OCI-LY1 (cell line): Measurements from ENCODE around the gene WLS.

Experiments used
- H2AFZ ChIP-seq: fragments of 200-600 bp; sonication (generic), shearing (Covaris generic); 2 replicates; pipeline ENCODE4 v1.6.0; 2014; ENCODE audit warnings: antibody characterized with exemption, mild to moderate bottlenecking, low read length
- H3F3A ChIP-seq: fragments of 200-600 bp; sonication (generic), shearing (Covaris generic); 2 replicates; pipeline ENCODE4 v1.6.0; 2014; ENCODE audit warnings: mild to moderate bottlenecking, antibody characterized with exemption, low read length, moderate library complexity; ENCODE audit not compliant: insufficient read depth
- H3K27ac ChIP-seq: fragments of 200-600 bp; sonication (generic); 2 replicates; pipeline ENCODE4 v1.5.1; 2014; ENCODE audit warnings: low read length, mixed run types, mild to moderate bottlenecking, low read depth; ENCODE audit not compliant: poor library complexity, severe bottlenecking
- H3K27me3 ChIP-seq: fragments of 200-600 bp; sonication (generic); 2 replicates; pipeline ENCODE4 v1.6.0; 2014; ENCODE audit warnings: antibody characterized with exemption, mild to moderate bottlenecking, low read length, moderate library complexity; ENCODE audit not compliant: insufficient read depth
- H3K36me3 ChIP-seq: fragments of 200-600 bp; sonication (generic); 2 replicates; pipeline ENCODE4 v1.6.1; 2014; ENCODE audit warnings: mild to moderate bottlenecking, antibody characterized with exemption, low read length, moderate library complexity, mixed read lengths; ENCODE audit not compliant: insufficient read depth
- H3K4me1 ChIP-seq: fragments of 200-600 bp; sonication (generic); 2 replicates; pipeline ENCODE4 v1.5.1; 2014; ENCODE audit warnings: mild to moderate bottlenecking, low read length, moderate library complexity; ENCODE audit not compliant: insufficient read depth, severe bottlenecking
- H3K4me2 ChIP-seq: fragments of 200-600 bp; sonication (generic), shearing (Covaris generic); 2 replicates; pipeline ENCODE4 v1.6.1; 2014; ENCODE audit warnings: low read length
- H3K4me3 ChIP-seq: fragments of 200-600 bp; sonication (generic); 2 replicates; pipeline ENCODE4 v1.5.1; 2014; ENCODE audit warnings: low read length, low read depth, mild to moderate bottlenecking, mixed read lengths; ENCODE audit not compliant: poor library complexity, severe bottlenecking
- H3K79me2 ChIP-seq: fragments of 200-600 bp; shearing (Covaris generic); 2 replicates; pipeline ENCODE4 v1.6.1; 2016; ENCODE audit warnings: mixed run types, low read length, mixed read lengths; ENCODE audit not compliant: insufficient read depth
- H3K9ac ChIP-seq: fragments of 200-600 bp; sonication (generic), shearing (Covaris generic); 2 replicates; pipeline ENCODE4 v1.6.1; 2014; ENCODE audit warnings: mild to moderate bottlenecking, low read length, mixed read lengths
- H3K9me2 ChIP-seq: fragments of 200-600 bp; sonication (generic), shearing (Covaris generic); 2 replicates; pipeline ENCODE4 v1.6.1; 2014; ENCODE audit warnings: low read depth, mild to moderate bottlenecking, low read length, mixed read lengths
- H3K9me3 ChIP-seq: fragments of 200-600 bp; shearing (Covaris generic); 2 replicates; pipeline ENCODE4 v1.6.1; 2014; ENCODE audit warnings: low read length, mixed read lengths
- H4K20me1 ChIP-seq: fragments of 200-600 bp; sonication (generic), shearing (Covaris generic); 2 replicates; pipeline ENCODE4 v1.6.0; 2016; ENCODE audit warnings: mild to moderate bottlenecking, low read length; ENCODE audit not compliant: insufficient read depth
- EZH2 ChIP-seq: fragments of 200-600 bp; sonication (generic), shearing (Covaris generic); IDR thresholded peaks from 2 replicates; pipeline ENCODE4 v1.8.0; 2017; ENCODE audit warnings: borderline replicate concordance, mixed run types, mild to moderate bottlenecking, antibody characterized with exemption, low read length, moderate library complexity, mixed read lengths
- TF ChIP-seq, protein P1 (sequence below): fragments of 200-600 bp; sonication (generic), shearing (Covaris generic); IDR thresholded peaks from 2 replicates; pipeline ENCODE4 v1.5.1; 2017; ENCODE audit warnings: mild to moderate bottlenecking, antibody characterized with exemption, low read length, moderate library complexity, mixed read lengths

WLS gene

DNA sequence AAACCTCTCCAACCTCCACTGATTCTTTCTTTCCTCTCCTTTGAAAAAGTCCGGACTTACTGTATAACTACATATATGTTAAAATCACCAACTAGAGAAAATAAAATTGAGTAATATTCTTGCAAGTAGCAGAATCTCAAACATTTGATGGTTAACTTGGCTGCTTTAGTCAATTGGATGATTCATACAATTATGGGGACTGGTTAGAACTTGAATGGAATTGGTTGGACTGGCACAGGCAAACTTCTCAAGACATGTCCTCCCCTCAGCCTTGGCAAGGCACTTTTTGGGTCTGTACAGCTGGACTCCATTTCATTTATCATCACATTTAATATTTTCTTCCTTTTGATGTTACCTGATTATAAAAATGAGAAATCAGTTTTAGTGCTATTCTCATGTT lies 6.5 kb downstream of the WLS start:
- TF ChIP-seq EZH2: no peak
- TF ChIP-seq, protein P1, sequence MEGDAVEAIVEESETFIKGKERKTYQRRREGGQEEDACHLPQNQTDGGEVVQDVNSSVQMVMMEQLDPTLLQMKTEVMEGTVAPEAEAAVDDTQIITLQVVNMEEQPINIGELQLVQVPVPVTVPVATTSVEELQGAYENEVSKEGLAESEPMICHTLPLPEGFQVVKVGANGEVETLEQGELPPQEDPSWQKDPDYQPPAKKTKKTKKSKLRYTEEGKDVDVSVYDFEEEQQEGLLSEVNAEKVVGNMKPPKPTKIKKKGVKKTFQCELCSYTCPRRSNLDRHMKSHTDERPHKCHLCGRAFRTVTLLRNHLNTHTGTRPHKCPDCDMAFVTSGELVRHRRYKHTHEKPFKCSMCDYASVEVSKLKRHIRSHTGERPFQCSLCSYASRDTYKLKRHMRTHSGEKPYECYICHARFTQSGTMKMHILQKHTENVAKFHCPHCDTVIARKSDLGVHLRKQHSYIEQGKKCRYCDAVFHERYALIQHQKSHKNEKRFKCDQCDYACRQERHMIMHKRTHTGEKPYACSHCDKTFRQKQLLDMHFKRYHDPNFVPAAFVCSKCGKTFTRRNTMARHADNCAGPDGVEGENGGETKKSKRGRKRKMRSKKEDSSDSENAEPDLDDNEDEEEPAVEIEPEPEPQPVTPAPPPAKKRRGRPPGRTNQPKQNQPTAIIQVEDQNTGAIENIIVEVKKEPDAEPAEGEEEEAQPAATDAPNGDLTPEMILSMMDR: no peak
- Histone ChIP-seq H3K4me1 (no peaks in the 10 kb centered on the region), H3K9me2 (no peaks in the 10 kb centered on the region), H3K4me2 (no peak overlapping the region), H2AFZ (no peak overlapping the region), H3K79me2 (no peaks in the 10 kb centered on the region), H3K27ac (no peak overlapping the region), H4K20me1 (no peaks in the 10 kb centered on the region), H3K4me3 (no peak overlapping the region), H3K27me3 (no peaks in the 10 kb centered on the region), H3F3A (no peaks in the 10 kb centered on the region), H3K9ac (no peak overlapping the region), H3K36me3 (no peaks in the 10 kb centered on the region), H3K9me3 (no peaks in the 10 kb centered on the region)

DNA sequence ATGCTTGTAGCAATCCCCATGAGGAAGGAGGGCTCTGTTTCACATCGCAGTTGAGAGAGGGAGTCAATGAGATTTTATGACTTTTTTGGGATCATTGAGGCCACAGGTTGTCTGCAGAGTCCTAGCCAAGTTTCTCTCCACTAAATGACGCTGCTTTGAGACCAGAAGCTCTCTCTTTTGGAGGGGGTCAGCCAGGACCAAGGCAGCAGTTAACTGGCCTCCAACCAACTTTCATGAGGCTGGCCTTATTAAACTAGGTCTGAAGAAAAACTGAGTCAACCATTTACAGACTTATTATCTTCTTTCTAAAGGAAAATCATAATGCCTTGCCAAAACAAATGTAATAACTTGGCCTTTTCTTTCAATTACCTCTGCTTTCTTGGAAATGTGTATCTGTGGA lies 8.6 kb downstream of the WLS start:
- Histone ChIP-seq H3K9me2 (no peaks in the 10 kb centered on the region), H3K4me3 (no peak overlapping the region), H4K20me1 (no peaks in the 10 kb centered on the region), H3K79me2 (no peaks in the 10 kb centered on the region), H3K9me3 (no peaks in the 10 kb centered on the region), H2AFZ (no peak overlapping the region), H3K36me3 (no peaks in the 10 kb centered on the region), H3K9ac (no peak overlapping the region), H3F3A (no peaks in the 10 kb centered on the region), H3K27ac (no peak overlapping the region), H3K4me2 (no peak overlapping the region), H3K27me3 (no peaks in the 10 kb centered on the region), H3K4me1 (no peaks in the 10 kb centered on the region)
- TF ChIP-seq, protein P1: no peak
- no peak for TF ChIP-seq EZH2

DNA sequence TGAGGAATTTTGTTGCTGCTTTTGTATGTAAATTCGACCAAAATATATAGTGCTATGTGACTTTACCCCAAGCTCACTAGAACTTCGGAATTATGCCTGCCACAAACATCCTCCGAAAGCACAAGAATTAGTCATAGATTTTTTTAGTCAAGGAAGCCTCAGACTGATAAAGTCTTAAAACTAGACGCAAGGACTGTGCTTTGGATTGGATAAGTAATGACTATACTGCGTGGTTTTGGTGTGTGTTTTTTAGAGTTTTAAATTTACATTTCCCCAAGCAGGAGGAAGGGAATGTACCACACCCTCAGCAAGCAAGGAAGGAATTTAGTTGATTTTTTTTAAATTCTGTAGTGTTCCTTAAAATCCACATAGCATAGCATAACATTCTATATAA lies 10.3 kb downstream of the WLS start:
- TF ChIP-seq EZH2: no peak
- TF ChIP-seq, protein P1: no peak
- no peaks in the 10 kb centered on the region for H3K4me1 ChIP-seq

More for the DNA sequence above, 10.3 kb downstream of the WLS start:
- H4K20me1 ChIP-seq: no peaks in the 10 kb centered on the region
- H2AFZ ChIP-seq: no peak overlapping the region
- H3K4me3 ChIP-seq: no peak overlapping the region
- H3K27ac ChIP-seq: no peak overlapping the region
- no peaks in the 10 kb centered on the region for H3K27me3 ChIP-seq
- H3K4me2 ChIP-seq: no peak overlapping the region
- H3K9me2 ChIP-seq: no peaks in the 10 kb centered on the region
- H3F3A ChIP-seq: no peaks in the 10 kb centered on the region
- H3K9me3 ChIP-seq: no peaks in the 10 kb centered on the region
- no peaks in the 10 kb centered on the region for H3K36me3 ChIP-seq
- H3K79me2 ChIP-seq: no peaks in the 10 kb centered on the region
- no peak overlapping the region for H3K9ac ChIP-seq
